Fibroblast of mammary gland (primary cell): ENCODE data around the gene DCLK3.

Experiments
- DNase-seq: peaks from one replicate; pipeline ENCODE4 v3.0.0-alpha.2; 2010; ENCODE audit warnings: low read depth
- H3K4me3 ChIP-seq: 2 replicates; pipeline ENCODE4 v1.5.1; 2011; ENCODE audit warnings: low read depth, mild to moderate bottlenecking, low read length, moderate library complexity; ENCODE audit not compliant: control insufficient read depth
- TF ChIP-seq, protein P1 (sequence below): conservative IDR thresholded peaks from 2 replicates; pipeline ENCODE4 v1.5.1; 2011; ENCODE audit warnings: low read depth, low read length, inconsistent platforms; ENCODE audit not compliant: control insufficient read depth, insufficient read depth

Gene DCLK3

DNA sequence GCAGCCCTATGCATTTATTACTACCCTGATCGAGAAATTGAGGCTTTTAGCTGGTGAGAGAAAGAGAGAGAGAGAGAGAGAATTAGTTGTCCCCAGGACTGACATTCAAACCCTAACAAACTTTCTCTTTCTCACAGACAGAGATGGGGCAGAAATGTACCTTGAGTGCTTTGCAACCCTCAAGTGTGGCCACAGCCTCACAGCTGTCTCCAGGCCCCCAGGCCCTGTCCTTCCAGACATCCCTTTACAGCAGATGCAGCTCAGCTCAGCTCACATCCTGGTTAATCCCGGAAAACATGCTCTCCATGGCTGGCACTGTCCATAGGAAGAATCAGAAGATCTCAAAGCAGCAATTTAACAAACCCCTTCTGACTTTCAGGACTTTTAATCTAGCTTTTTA lies 67.6 kb downstream of the DCLK3 start:
- TF ChIP-seq, protein P1, sequence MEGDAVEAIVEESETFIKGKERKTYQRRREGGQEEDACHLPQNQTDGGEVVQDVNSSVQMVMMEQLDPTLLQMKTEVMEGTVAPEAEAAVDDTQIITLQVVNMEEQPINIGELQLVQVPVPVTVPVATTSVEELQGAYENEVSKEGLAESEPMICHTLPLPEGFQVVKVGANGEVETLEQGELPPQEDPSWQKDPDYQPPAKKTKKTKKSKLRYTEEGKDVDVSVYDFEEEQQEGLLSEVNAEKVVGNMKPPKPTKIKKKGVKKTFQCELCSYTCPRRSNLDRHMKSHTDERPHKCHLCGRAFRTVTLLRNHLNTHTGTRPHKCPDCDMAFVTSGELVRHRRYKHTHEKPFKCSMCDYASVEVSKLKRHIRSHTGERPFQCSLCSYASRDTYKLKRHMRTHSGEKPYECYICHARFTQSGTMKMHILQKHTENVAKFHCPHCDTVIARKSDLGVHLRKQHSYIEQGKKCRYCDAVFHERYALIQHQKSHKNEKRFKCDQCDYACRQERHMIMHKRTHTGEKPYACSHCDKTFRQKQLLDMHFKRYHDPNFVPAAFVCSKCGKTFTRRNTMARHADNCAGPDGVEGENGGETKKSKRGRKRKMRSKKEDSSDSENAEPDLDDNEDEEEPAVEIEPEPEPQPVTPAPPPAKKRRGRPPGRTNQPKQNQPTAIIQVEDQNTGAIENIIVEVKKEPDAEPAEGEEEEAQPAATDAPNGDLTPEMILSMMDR: no peak
- H3K4me3 ChIP-seq: no peak overlapping the region
- no peak for DNase-seq

DNA sequence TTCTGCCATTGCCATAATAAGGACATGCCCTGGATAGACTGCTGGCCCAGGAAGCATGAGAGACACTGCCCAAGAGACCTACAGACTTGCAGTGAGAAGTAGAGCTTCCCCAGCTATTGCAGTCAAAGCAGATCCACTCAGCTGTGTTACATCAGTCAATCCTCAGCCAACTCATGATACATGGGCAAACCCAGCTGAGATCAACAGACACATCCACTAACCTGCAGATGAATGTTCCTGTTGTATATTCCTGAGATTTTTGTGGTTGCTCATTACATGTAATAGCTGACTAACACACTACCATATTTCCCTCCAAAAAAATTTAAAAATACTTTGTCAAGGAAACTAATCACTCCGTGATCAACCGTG lies 68.6 kb downstream of the DCLK3 start:
- DNase-seq: peak; percentile 78
- TF ChIP-seq, protein P1: no peak
- no peak overlapping the region for H3K4me3 ChIP-seq

DNA sequence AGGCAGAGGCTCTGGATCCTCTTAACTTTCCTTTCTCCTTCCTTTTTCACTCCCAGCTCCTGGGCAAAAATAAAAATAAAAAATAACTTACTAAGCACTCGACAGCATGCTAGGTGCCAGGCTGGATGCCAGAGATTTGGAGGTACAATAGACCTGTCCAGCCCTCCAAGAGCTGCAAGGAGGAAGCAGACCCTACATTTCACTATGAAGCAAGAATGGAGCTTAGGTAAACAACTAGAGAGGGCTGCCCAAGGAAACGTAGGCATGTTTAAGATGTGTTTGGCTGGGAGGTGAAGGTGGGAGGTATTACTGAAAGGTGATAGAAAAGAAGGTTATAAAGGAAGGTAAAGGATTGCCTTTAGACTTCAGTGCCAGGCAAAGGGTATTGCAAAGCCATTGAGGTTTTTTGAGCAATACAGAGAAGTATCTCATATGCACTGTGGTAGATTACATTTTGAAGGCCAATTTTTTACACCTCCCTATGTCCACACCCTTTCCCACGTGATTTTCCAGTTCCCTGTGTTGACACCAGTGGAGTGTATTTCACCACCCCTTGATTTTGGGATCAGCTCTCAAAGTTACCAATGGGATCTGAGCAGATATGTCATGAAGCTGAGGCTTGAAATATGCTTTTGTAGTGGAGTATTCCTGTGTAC lies 69.1 kb downstream of the DCLK3 start:
- TF ChIP-seq, protein P1: no peak
- DNase-seq: no peak
- no peak overlapping the region for H3K4me3 ChIP-seq

DNA sequence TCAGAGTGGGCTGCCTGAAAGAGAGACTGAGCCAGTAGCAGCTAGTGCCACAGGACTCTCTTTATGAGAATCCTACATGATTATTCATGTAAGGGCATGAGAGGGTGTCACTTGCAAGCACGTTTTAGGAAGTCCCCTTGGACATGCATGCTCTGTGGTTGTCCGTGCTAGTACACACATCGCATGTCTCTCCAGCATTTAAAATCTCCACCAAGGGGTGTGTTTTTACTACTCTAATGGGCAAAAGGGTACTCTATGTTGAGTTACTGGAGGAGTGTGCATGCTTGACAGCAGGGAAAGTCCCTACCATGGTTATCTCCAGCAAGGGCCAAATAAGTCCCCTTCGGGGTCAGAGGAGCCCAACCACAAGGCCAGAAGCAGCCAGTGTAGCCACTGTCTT lies 70.7 kb downstream of the DCLK3 start:
- no peak overlapping the region for H3K4me3 ChIP-seq
- TF ChIP-seq, protein P1: no peak

DNA sequence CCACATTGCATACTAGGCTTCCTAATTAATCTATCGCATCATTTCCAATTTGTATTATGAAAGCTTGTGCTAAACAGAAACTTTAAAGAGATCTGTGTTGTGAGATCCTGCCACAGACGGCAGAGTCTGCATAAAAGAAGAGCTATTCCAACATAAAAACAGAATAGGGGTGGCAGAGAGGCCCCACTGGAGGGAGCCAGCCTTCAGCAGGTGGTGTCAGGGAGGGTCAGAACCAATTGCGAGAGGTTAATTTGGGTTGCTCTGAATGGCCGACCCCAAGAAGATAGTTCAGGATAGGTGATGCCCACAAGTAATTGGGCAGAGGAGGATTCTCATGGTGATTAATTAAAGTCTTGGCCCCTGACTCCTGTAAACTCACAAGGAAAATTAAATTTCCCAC lies 74.8 kb downstream of the DCLK3 start:
- H3K4me3 ChIP-seq: no peak overlapping the region
- TF ChIP-seq, protein P1: no peak
- no peak for DNase-seq

More for the DNA sequence above, 70.7 kb downstream of the DCLK3 start:
- DNase-seq: no peak

DNA sequence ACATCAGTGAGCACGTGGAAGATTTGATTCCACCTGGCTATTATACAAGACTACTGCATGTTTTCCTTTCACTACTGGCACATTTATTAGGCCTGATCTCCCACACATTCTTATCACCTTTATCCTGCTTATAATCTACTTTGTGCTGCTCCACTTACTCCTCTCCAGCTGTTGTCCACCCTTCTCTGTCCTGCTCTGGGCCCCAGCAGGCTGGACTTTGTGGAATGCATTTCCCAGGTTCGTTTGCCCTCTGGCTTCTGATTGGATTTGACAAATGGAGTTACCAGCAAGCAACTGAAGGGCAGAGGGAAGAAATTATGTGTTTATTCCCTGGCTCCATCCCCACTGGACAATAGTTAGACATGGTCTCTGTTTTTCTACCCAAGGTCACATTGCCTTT lies 75.5 kb downstream of the DCLK3 start:
- DNase-seq: no peak
- TF ChIP-seq, protein P1: no peak

DNA sequence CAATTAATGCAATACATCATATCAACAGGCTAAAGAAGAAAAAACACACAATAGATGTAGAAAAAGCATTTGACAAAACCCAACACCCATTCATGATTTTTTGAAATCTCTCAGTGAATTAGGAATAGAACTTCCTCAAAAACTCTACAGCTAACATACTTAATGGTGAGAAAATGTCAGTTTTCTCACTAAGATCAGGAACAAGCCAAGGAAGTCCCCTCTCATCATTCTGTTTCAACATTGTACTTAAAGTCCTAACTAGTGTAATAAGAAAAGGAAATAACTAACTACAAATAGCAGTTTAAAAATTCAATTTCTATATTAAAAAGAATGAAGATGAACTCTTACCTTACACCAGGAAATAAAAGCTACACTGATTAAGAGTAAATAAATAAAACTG lies 77.8 kb downstream of the DCLK3 start:
- H3K4me3 ChIP-seq: no peak overlapping the region
- TF ChIP-seq, protein P1: no peak
- DNase-seq: no peak

More for the DNA sequence above, 75.5 kb downstream of the DCLK3 start:
- H3K4me3 ChIP-seq: no peak overlapping the region
